Neuronal stem cell (in vitro differentiated cells): ENCODE data around the gene UNC5B.

Experiments used
- DNase-seq: peaks from one replicate; pipeline ENCODE4 v3.0.0-alpha.2; 2013; ENCODE audit warnings: low spot score
- H2AFZ ChIP-seq: one replicate; pipeline ENCODE4 v1.6.1; 2013; ENCODE audit warnings: mild to moderate bottlenecking, low read length, inconsistent platforms
- H2AK5ac ChIP-seq: 2 replicates; pipeline ENCODE4 v1.6.1; 2013; ENCODE audit warnings: low read depth, mild to moderate bottlenecking, inconsistent platforms, low read length, moderate library complexity, mixed read lengths
- H2BK120ac ChIP-seq: 2 replicates; pipeline ENCODE4 v1.6.1; 2013; ENCODE audit warnings: low read depth, mild to moderate bottlenecking, inconsistent platforms, low read length, moderate library complexity, mixed read lengths
- H2BK12ac ChIP-seq: one replicate; pipeline ENCODE4 v1.6.1; 2013; ENCODE audit warnings: low read length, inconsistent platforms
- H2BK15ac ChIP-seq: 2 replicates; pipeline ENCODE4 v1.6.1; 2013; ENCODE audit warnings: mild to moderate bottlenecking, low read length, inconsistent platforms, mixed read lengths
- H2BK5ac ChIP-seq: one replicate; pipeline ENCODE4 v1.6.1; 2013; ENCODE audit warnings: inconsistent platforms, mild to moderate bottlenecking, low read length, moderate library complexity
- H3K14ac ChIP-seq: one replicate; pipeline ENCODE4 v1.6.1; 2013; ENCODE audit warnings: low read length, inconsistent platforms
- H3K18ac ChIP-seq: 2 replicates; pipeline ENCODE4 v1.6.1; 2013; ENCODE audit warnings: low read length, inconsistent platforms
- H3K23ac ChIP-seq: 2 replicates; pipeline ENCODE4 v1.6.1; 2013; ENCODE audit warnings: low read depth, mild to moderate bottlenecking, mixed read lengths, low read length, inconsistent platforms; ENCODE audit not compliant: poor library complexity
- H3K27ac ChIP-seq: replicated peaks from 3 replicates; pipeline ENCODE4 v1.5.1; 2013; ENCODE audit warnings: low read length, inconsistent platforms
- H3K27me3 ChIP-seq, 3 experiments: 2 replicates each; pipeline ENCODE4 v1.6.1; 2013; ENCODE audit warnings: low read length in 3 of 3, mild to moderate bottlenecking in 2 of 3, inconsistent platforms in 1 of 3, low read depth in 1 of 3, mixed read lengths in 1 of 3, moderate library complexity in 1 of 3; ENCODE audit not compliant: control insufficient read depth in 3 of 3, insufficient read depth in 3 of 3
- H3K36me3 ChIP-seq, 2 donors: replicated peaks in 1 of 2; 2 replicates each; pipeline ENCODE4 v1.6.1; 2013; ENCODE audit warnings: low read length in 2 of 2; ENCODE audit not compliant: control insufficient read depth in 2 of 2, insufficient read depth in 2 of 2
- H3K4ac ChIP-seq: 2 replicates; pipeline ENCODE4 v1.6.1; 2013; ENCODE audit warnings: inconsistent platforms, mild to moderate bottlenecking, low read length, moderate library complexity
- H3K4me1 ChIP-seq, 2 donors: 1 replicate in 1 of 2; 2 replicates in 1 of 2; pipeline ENCODE4 v1.6.1; 2013; ENCODE audit warnings: low read length in 2 of 2, low read depth in 1 of 2; ENCODE audit not compliant: control insufficient read depth in 2 of 2, insufficient read depth in 1 of 2
- H3K4me2 ChIP-seq: one replicate; pipeline ENCODE4 v1.6.1; 2013; ENCODE audit warnings: mild to moderate bottlenecking, low read length, inconsistent platforms; ENCODE audit not compliant: insufficient read depth, poor library complexity, severe bottlenecking
- H3K4me3 ChIP-seq, 2 donors: 2 replicates each; pipeline ENCODE4 v1.5.1; 2013; ENCODE audit warnings: low read length in 2 of 2, mild to moderate bottlenecking in 2 of 2, inconsistent platforms in 1 of 2, moderate library complexity in 1 of 2
- H3K79me1 ChIP-seq: one replicate; pipeline ENCODE4 v1.6.1; 2013; ENCODE audit warnings: low read depth, mild to moderate bottlenecking, inconsistent platforms, low read length, moderate library complexity
- H3K9ac ChIP-seq: one replicate; pipeline ENCODE4 v1.6.1; 2013; ENCODE audit warnings: mild to moderate bottlenecking, low read depth, low read length, inconsistent platforms; ENCODE audit not compliant: poor library complexity
- H3K9me3 ChIP-seq, 2 donors: replicated peaks in 1 of 2; 2 replicates each; pipeline versions ENCODE3 to v1.6.1; 2013; ENCODE audit warnings: low read length in 2 of 2, mild to moderate bottlenecking in 2 of 2, inconsistent platforms in 1 of 2, low read depth in 1 of 2, mixed read lengths in 1 of 2, moderate library complexity in 1 of 2; ENCODE audit not compliant: control insufficient read depth in 2 of 2, insufficient read depth in 1 of 2
- H4K8ac ChIP-seq: one replicate; pipeline ENCODE4 v1.6.1; 2013; ENCODE audit warnings: low read depth, mild to moderate bottlenecking, inconsistent platforms, low read length, moderate library complexity
- H4K91ac ChIP-seq: one replicate; pipeline ENCODE4 v1.6.1; 2013; ENCODE audit warnings: low read length, low read depth, mild to moderate bottlenecking, inconsistent platforms; ENCODE audit not compliant: poor library complexity
- WGBS, 2 donors: extraction: QIAGEN DNeasy Blood & Tissue Kit; methylation state at CpG; one replicate each; pipeline ENCODE4 v1.1.7; 2013; ENCODE audit warnings: missing lambda C conversion rate in 2 of 2, mixed read lengths in 1 of 2; ENCODE audit not compliant: insufficient read length in 2 of 2, insufficient replicate concordance in 1 of 2; ENCODE audit errors: extremely low coverage in 2 of 2; 5-methylcytosine and 5-hydroxymethylcytosine counted together

UNC5B gene

DNA sequence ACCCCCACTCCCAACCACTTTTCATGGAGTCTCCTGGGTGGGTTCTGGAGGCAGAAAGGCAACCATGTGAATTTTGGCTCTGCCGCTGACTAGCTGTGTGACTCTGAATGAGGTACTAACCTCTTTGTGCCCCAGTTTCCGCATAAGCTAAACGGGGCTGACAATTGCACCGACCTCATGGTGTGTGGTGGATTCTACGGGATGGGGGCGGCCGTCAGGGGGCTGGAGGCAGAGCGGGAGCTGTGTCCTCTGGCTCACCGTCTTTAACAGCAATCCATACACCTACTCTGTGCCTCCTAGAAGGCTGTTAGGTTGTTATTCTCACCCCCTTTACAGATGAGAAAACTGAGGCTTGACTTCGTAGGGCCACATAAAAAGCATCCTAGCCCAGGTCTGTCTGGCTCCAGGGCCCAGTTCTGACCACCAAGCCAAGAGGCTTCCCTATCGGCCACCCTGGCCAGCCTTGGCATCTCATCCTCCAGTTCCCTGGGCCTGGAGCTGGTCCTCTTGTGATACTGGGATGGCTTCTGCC, 102.4 kb downstream of the UNC5B start:
- H2BK120ac ChIP-seq: no peak overlapping the region
- H3K4ac ChIP-seq: no peak overlapping the region
- no peaks in the 10 kb centered on the region for H3K9me3 ChIP-seq
- H3K27me3 ChIP-seq: peaks cover 0 to 32% (median 0%) of the 10 kb centered on the region in 3 experiments
- H3K4me2 ChIP-seq: peak overlapping the region; percentile 43
- H2AK5ac ChIP-seq: no peak overlapping the region
- WGBS, 2 donors: no CpG with 5 or more reads among the region's 11 CpGs
- H3K9ac ChIP-seq: no peak overlapping the region
- no peak overlapping the region for H3K14ac ChIP-seq
- H3K23ac ChIP-seq: no peak overlapping the region
- peak overlapping the region; percentile 89 for H2AFZ ChIP-seq
- peak overlapping the region; percentile 19 for H4K91ac ChIP-seq
- no peak for DNase-seq
- H3K4me1 ChIP-seq: peaks cover 2 to 9% of the 10 kb centered on the region in 2 donors
- H3K79me1 ChIP-seq: no peaks in the 10 kb centered on the region
- H2BK5ac ChIP-seq: no peak overlapping the region
- H4K8ac ChIP-seq: no peak overlapping the region
- H3K36me3 ChIP-seq: no peaks in the 10 kb centered on the region
- no peak overlapping the region for H2BK12ac ChIP-seq
- H3K4me3 ChIP-seq: no peak overlapping the region
- H3K27ac ChIP-seq: no peak overlapping the region
- peak overlapping the region; percentile 69 for H3K18ac ChIP-seq
- no peak overlapping the region for H2BK15ac ChIP-seq

DNA sequence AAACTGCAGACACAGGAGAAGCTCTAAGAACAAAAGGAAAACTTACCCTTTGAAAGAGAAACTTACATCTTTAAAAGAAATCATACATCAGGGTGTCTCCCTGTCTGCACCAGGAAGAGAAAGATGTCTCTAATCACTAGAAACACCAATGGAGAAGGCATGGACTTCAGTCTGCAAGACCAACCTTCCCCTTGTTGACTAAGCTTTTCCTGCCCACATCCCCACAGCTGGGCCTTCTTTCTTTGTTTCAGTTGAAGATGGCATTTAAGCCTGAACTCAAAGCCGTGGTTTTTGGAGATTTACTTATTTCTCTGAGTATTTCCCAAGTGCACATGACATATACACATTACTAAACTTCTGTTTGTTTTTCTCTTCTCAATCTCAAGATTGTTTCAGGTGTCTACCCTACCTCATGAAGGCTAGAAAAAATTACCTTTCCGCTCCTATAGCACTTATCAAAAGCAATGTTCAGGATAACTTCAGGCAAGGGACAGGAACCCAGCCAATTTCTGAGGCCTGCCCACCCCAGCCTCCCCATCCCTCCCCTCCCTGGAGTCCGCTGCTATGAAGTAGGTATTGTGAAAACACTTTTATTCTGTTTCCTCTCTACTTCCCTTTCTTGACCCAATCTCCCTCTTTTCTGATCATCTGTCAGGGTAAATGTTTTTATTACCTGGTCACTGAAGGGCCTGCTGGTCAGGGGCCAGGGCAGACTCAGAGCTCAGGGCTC, 103.9 kb downstream of the UNC5B start:
- Histone ChIP-seq H4K8ac (no peak overlapping the region), H2BK5ac (no peak overlapping the region), H3K14ac (no peak overlapping the region), H2BK15ac (no peak overlapping the region), H3K18ac (no peak overlapping the region), H3K27me3 (peaks cover 0 to 22% (median 0%) of the 10 kb centered on the region in 3 experiments), H3K4ac (no peak overlapping the region), H2AK5ac (no peak overlapping the region), H3K4me3 (no peak overlapping the region), H3K27ac (no peak overlapping the region), H3K4me1 (peaks cover 5 to 9% of the 10 kb centered on the region in 2 donors), H3K23ac (no peak overlapping the region), H3K79me1 (peaks cover 2% of the 10 kb centered on the region), H4K91ac (no peak overlapping the region), H2AFZ (no peak overlapping the region), H2BK120ac (no peak overlapping the region), H3K4me2 (no peak overlapping the region), H3K9me3 (no peaks in the 10 kb centered on the region), H2BK12ac (no peak overlapping the region), H3K9ac (no peak overlapping the region), H3K36me3 (no peaks in the 10 kb centered on the region)
- DNase-seq: no peak
- WGBS, 2 donors: no CpG with 5 or more reads among the region's 3 CpGs

DNA sequence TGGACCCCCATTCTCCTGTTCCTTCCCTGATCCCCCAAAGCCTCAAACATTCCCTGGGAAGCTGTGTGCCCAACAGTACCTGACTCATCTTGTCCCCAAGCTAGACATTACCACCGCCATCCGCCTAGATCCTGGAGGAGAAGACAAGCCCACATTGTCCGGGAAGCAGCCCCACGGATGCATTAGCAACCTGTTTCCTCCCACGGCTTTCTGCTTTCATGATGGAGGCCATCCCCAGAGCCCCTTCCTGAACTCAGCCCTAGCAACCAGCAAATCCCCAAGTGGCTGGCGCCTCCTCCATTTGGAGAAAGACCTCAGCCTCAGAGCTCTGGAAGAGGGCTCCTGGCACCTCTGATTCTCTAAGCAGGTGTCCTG, 104.4 kb downstream of the UNC5B start:
- peak overlapping the region; percentile 32 for H2AFZ ChIP-seq
- no peak overlapping the region for H3K9ac ChIP-seq
- peaks cover 0 to 22% (median 0%) of the 10 kb centered on the region in 3 experiments for H3K27me3 ChIP-seq
- peaks cover 2% of the 10 kb centered on the region for H3K79me1 ChIP-seq
- H3K9me3 ChIP-seq: no peaks in the 10 kb centered on the region
- H3K4ac ChIP-seq: no peak overlapping the region
- no CpG with 5 or more reads among the region's 6 CpGs for WGBS, 2 donors
- no peak overlapping the region for H2BK15ac ChIP-seq
- H2BK120ac ChIP-seq: no peak overlapping the region
- no peak overlapping the region for H4K91ac ChIP-seq
- no peak overlapping the region for H3K4me2 ChIP-seq
- no peak overlapping the region for H4K8ac ChIP-seq
- H3K4me1 ChIP-seq: peaks cover 5 to 9% of the 10 kb centered on the region in 2 donors
- no peak overlapping the region for H2BK5ac ChIP-seq
- H2BK12ac ChIP-seq: no peak overlapping the region
- H3K18ac ChIP-seq: no peak overlapping the region
- no peak for DNase-seq
- H3K14ac ChIP-seq: no peak overlapping the region
- H3K23ac ChIP-seq: no peak overlapping the region
- H3K4me3 ChIP-seq: no peak overlapping the region
- H3K36me3 ChIP-seq: no peaks in the 10 kb centered on the region
- no peak overlapping the region for H3K27ac ChIP-seq
- H2AK5ac ChIP-seq: no peak overlapping the region

DNA sequence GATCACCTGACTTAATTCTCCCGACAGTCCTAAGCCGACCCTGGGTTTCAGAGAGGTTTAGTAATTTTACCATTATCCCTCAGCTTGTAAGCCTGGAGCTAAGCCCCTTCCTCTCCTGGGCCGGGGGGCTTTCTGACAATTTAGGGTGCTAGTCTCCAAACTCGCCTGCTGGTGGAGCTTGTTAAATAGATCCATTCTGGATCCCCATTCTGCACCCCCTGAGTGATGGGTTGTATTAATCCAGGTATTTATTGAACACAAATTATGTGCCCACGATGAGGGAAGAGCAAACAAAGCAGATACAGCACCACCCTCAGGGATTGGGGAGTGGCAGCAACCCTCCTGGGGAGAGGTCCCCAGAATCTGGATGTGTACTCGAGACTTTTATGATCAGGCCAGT, 105.4 kb downstream of the UNC5B start:
- peaks cover 0 to 22% (median 0%) of the 10 kb centered on the region in 3 experiments for H3K27me3 ChIP-seq

More for the DNA sequence above, 105.4 kb downstream of the UNC5B start:
- Histone ChIP-seq H3K4me1 (peaks cover 5 to 9% of the 10 kb centered on the region in 2 donors), H2BK12ac (no peak overlapping the region), H2BK15ac (no peak overlapping the region), H2AFZ (no peak overlapping the region), H3K14ac (no peak overlapping the region), H3K79me1 (peaks cover 2% of the 10 kb centered on the region), H3K9ac (no peak overlapping the region), H3K36me3 (no peaks in the 10 kb centered on the region), H4K91ac (no peak overlapping the region), H2AK5ac (no peak overlapping the region), H4K8ac (no peak overlapping the region), H3K9me3 (no peaks in the 10 kb centered on the region), H3K23ac (no peak overlapping the region), H3K18ac (no peak overlapping the region), H3K4me2 (no peak overlapping the region), H2BK5ac (no peak overlapping the region), H2BK120ac (no peak overlapping the region), H3K4me3 (no peak overlapping the region), H3K27ac (no peak overlapping the region), H3K4ac (no peak overlapping the region)
- no peak for DNase-seq
- no CpG with 5 or more reads among the region's 6 CpGs for WGBS, 2 donors
